B cell (primary cell): ENCODE measurements around the gene SLC3A2. TPM values are rescaled to one million over a fixed set of nuclear protein-coding genes. Genes with fewer than 3 reads are reported as not detected.

Experiments used
- ATAC-seq: fragments of 200-7000 bp; cut with Tn5 transposase; one replicate; pipeline ENCODE4 v1.10.0; 2021; ENCODE audit warnings: low read depth, mild to moderate bottlenecking, moderate number of reproducible peaks, moderate library complexity
- CTCF ChIA-PET: fragments of 350-600 bp; sonication (Branson Sonifier 250); formaldehyde crosslinking; loops from one replicate; lab custom pipeline; 2021; ENCODE audit warnings: antibody characterized with exemption, inconsistent platforms; lab: Charles Lee
- POLR2A ChIA-PET: fragments of 350-600 bp; sonication (Branson Sonifier 250); formaldehyde crosslinking; loops from one replicate; lab custom pipeline; 2021; ENCODE audit warnings: antibody characterized with exemption; lab: Charles Lee
- DNase-seq: peaks from one replicate; pipeline ENCODE4 v3.0.0; 2013
- H2AFZ ChIP-seq: 2 replicates; pipeline ENCODE4 v1.6.1; 2012; ENCODE audit warnings: mild to moderate bottlenecking, low read depth, low read length; ENCODE audit not compliant: insufficient read depth, poor library complexity, severe bottlenecking
- H3K27ac ChIP-seq, 2 donors: 1 replicate in 1 of 2; 2 replicates in 1 of 2; pipeline ENCODE4 v1.5.1; 2012 to 2013; ENCODE audit warnings: low read length in 2 of 2, mild to moderate bottlenecking in 2 of 2, moderate library complexity in 1 of 2
- H3K27me3 ChIP-seq, 4 experiments: fragments of 200-600 bp in 1 of 4; sonication (generic) in 1 of 4; replicated peaks in 1 of 4; 1 replicate in 2 of 4; 2 replicates in 2 of 4; pipeline versions ENCODE4 v1.6.1 to v1.7.0; 2013 to 2016; ENCODE audit warnings: low read length in 3 of 4, mild to moderate bottlenecking in 2 of 4, mixed read lengths in 1 of 4, moderate library complexity in 1 of 4; ENCODE audit not compliant: insufficient read depth in 4 of 4, control insufficient read depth in 3 of 4; ENCODE audit errors: control extremely low read depth in 1 of 4
- H3K36me3 ChIP-seq, 2 experiments: replicated peaks in 1 of 2; 1 replicate in 1 of 2; 2 replicates in 1 of 2; pipeline versions ENCODE4 v1.6.1 to v1.7.1; 2013; ENCODE audit warnings: low read length in 1 of 2; ENCODE audit not compliant: insufficient read depth in 2 of 2, control insufficient read depth in 1 of 2; ENCODE audit errors: control extremely low read depth in 1 of 2, extremely low read depth in 1 of 2
- H3K4me1 ChIP-seq, 2 donors: fragments of 200-600 bp in 1 of 2; sonication (generic) in 1 of 2; 1 replicate in 1 of 2; 2 replicates in 1 of 2; pipeline versions ENCODE4 v1.5.1 to v1.6.1; 2013 to 2017; ENCODE audit warnings: low read length in 2 of 2; ENCODE audit not compliant: control insufficient read depth in 2 of 2, insufficient read depth in 2 of 2
- H3K4me2 ChIP-seq: replicated peaks from 2 replicates; pipeline ENCODE3; 2012; ENCODE audit warnings: mild to moderate bottlenecking, low read depth, low read length; ENCODE audit not compliant: poor library complexity, severe bottlenecking
- H3K4me3 ChIP-seq, 5 experiments: fragments of 200-600 bp in 1 of 5; sonication (generic) in 1 of 5; 1 replicate in 3 of 5; 2 replicates in 2 of 5; pipeline versions ENCODE4 v1.5.1 to v1.7.0; 2011 to 2016; ENCODE audit warnings: low read length in 4 of 5, mild to moderate bottlenecking in 4 of 5, low read depth in 2 of 5, control low read depth in 1 of 5, moderate library complexity in 1 of 5; ENCODE audit not compliant: insufficient read depth in 1 of 5; ENCODE audit errors: control extremely low read depth in 1 of 5, extremely low read depth in 1 of 5
- H3K79me2 ChIP-seq: fragments of 200-600 bp; sonication (generic); one replicate; pipeline ENCODE4 v1.6.0; 2016; ENCODE audit warnings: low read length; ENCODE audit not compliant: control insufficient read depth, insufficient read depth
- H3K9ac ChIP-seq: fragments of 200-600 bp; sonication (generic); 2 replicates; pipeline ENCODE4 v1.6.1; 2017; ENCODE audit warnings: mild to moderate bottlenecking, low read length, moderate library complexity
- H3K9me3 ChIP-seq, 3 donors: one replicate each; pipeline versions ENCODE4 v1.6.1 to v1.7.1; 2013; ENCODE audit warnings: low read length in 2 of 3; ENCODE audit not compliant: control insufficient read depth in 2 of 3, insufficient read depth in 1 of 3; ENCODE audit errors: control extremely low read depth in 1 of 3
- H4K20me1 ChIP-seq: 2 replicates; pipeline ENCODE4 v1.6.0; 2012; ENCODE audit warnings: mild to moderate bottlenecking, low read length; ENCODE audit not compliant: insufficient read depth, control insufficient read depth, poor library complexity, severe bottlenecking
- H3K27ac Mint-ChIP-seq: one replicate; pipeline ENCODE4 v1.8.0; 2021; ENCODE audit warnings: mixed read lengths
- H3K27me3 Mint-ChIP-seq: one replicate; pipeline ENCODE4 v1.8.0; 2021; ENCODE audit warnings: mixed read lengths
- H3K4me1 Mint-ChIP-seq: one replicate; pipeline ENCODE4 v1.8.0; 2021; ENCODE audit warnings: mixed read lengths
- H3K4me3 Mint-ChIP-seq: one replicate; pipeline ENCODE4 v1.8.0; 2021; ENCODE audit warnings: mixed read lengths
- H3K9me3 Mint-ChIP-seq: one replicate; pipeline ENCODE4 v1.8.0; 2022; ENCODE audit warnings: mixed read lengths; ENCODE audit not compliant: insufficient read depth
- EZH2 ChIP-seq: IDR thresholded peaks from 2 replicates; pipeline ENCODE4 v1.6.1; 2012; ENCODE audit warnings: borderline replicate concordance, low read depth, mild to moderate bottlenecking, moderate library complexity, low read length; ENCODE audit not compliant: insufficient read depth, poor library complexity, severe bottlenecking
- WGBS: methylation state at CpG from one replicate; pipeline ENCODE4 v1.1.5; 2013; ENCODE audit warnings: missing lambda C conversion rate; ENCODE audit not compliant: insufficient coverage; 5-methylcytosine and 5-hydroxymethylcytosine counted together
- intact Hi-C: fragments of 100-400 bp; cut with micrococcal nuclease; formaldehyde crosslinking; loops from one replicate; pipeline ENCODE4 v1.10.0; 2022
- polyA plus RNA-seq: library from polyadenylated mRNA; depleted of rRNA; stranded (reverse); fragments of >200 nt; gene quantifications from 2 replicates; pipeline ENCODE4 v1.2.3, GENCODE V29; 2012
- total RNA-seq, 2 donors: library from RNA; stranded (reverse); fragments of 120-200 nt in 1 of 2; gene quantifications; 1 replicate in 1 of 2; 2 replicates in 1 of 2; pipeline versions ENCODE4 v1.2.3 to v1.2.4, GENCODE V29; 2013 to 2022
- TF ChIP-seq, protein P1 (sequence below): fragments of 200-600 bp; IDR thresholded peaks from one replicate; pipeline ENCODE4 v1.8.0; 2022; ENCODE audit warnings: antibody characterized with exemption, mild to moderate bottlenecking

The SLC3A2 gene
- total and polyA plus RNA-seq, 2 donors (not counting 1 experiment from before 2014, with no cell fraction given), result 92.0 to 148 TPM

DNA sequence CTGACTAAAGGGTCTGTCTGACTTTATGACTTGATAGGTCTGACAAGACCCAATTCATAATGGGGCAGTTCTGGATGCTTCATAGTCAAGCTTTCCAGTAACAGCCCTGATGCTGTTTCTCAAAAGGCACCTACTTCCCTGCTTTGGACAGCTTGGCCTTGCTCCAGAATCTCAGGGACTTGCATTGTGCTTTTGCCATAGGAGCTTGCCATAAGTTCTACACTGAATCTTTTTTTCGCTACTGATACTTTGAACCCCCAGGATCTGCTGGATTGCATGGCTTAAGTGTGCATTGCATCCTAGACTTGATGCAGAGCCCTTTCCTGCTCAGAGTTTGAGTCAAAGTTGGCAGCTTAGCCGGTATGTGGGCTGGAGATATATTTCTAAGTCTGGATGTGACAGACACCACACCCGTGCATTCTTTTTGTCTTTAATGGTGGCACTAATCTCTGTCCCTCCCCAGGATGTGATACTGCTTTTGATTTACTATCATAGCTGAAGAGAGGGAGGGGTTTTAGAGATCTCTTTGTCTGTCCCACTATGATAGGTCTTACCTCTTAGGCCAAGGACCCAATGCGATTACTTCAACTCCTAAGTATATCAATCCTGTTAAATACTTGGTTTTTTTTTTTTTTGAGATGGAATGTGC is 16.9 kb upstream of the SLC3A2 start:
- peaks cover 0 to 6% of the 10 kb centered on the region in 2 donors for H3K4me1 ChIP-seq
- Mint-ChIP-seq H3K4me1 (peaks cover 4% of the 10 kb centered on the region), H3K27me3 (no peaks in the 10 kb centered on the region), H3K4me3 (no peak overlapping the region), H3K9me3 (no peaks in the 10 kb centered on the region), H3K27ac (no peak overlapping the region)
- no peaks in the 10 kb centered on the region for H4K20me1 ChIP-seq
- no peak overlapping the region for H3K4me3 ChIP-seq
- H3K9ac ChIP-seq, result no peak overlapping the region
- no peaks in the 10 kb centered on the region for H3K36me3 ChIP-seq
- ATAC-seq (no peak), DNase-seq (no peak)
- H3K27me3 ChIP-seq, result no peaks in the 10 kb centered on the region
- H3K4me2 ChIP-seq, result no peak overlapping the region
- H3K79me2 ChIP-seq, result peaks cover 4% of the 10 kb centered on the region
- H2AFZ ChIP-seq, result no peak overlapping the region
- ChIA-PET CTCF (interaction anchor here (0.7 to 8.0 kb wide), 17 partner anchors 9 to 486 kb away, joined by 3 to 101 read pairs (median 4); partner anchors contain the start of genes LRRN4CL, POLR2G, SLC3A2 and TMEM179B), POLR2A (interaction anchor here (0.6 to 2.0 kb wide), 8 partner anchors 17 to 738 kb away, joined by 3 to 10 read pairs (median 6); partner anchors contain the start of genes NXF1, SLC3A2, TMEM179B and TUT1)
- H3K27ac ChIP-seq, result no peak overlapping the region
- intact Hi-C loops, result loop anchor here (5.0 kb wide), 1 partner anchor 272 kb away; the partner anchor contains the start of gene TUT1
- no peaks in the 10 kb centered on the region for H3K9me3 ChIP-seq
- TF ChIP-seq, protein P1, sequence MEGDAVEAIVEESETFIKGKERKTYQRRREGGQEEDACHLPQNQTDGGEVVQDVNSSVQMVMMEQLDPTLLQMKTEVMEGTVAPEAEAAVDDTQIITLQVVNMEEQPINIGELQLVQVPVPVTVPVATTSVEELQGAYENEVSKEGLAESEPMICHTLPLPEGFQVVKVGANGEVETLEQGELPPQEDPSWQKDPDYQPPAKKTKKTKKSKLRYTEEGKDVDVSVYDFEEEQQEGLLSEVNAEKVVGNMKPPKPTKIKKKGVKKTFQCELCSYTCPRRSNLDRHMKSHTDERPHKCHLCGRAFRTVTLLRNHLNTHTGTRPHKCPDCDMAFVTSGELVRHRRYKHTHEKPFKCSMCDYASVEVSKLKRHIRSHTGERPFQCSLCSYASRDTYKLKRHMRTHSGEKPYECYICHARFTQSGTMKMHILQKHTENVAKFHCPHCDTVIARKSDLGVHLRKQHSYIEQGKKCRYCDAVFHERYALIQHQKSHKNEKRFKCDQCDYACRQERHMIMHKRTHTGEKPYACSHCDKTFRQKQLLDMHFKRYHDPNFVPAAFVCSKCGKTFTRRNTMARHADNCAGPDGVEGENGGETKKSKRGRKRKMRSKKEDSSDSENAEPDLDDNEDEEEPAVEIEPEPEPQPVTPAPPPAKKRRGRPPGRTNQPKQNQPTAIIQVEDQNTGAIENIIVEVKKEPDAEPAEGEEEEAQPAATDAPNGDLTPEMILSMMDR, result no peak
- no peak for TF ChIP-seq EZH2
- 100% methylated on average over 2 of the region's 4 CpGs for WGBS

DNA sequence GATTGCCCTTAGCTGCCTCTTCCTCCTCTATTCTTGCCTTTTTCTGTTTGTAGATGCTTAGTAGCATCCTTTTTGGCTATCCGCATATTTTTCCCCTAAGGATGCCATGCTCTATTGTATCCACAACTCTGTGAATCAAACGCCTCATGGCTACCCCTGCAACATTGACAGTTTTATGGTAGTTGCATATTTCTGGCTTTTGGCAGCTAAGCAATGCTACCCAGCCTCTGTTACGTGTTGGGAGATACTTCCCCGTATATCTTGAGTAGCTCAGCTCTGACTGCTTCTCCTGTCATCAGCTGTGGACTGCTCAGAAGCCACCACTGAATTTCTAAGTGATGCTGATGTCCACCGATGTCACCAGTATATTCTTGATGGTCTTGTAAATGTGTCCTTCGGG is 15.1 kb upstream of the SLC3A2 start:
- Histone ChIP-seq H3K4me3 (no peak overlapping the region), H3K36me3 (no peaks in the 10 kb centered on the region), H3K4me1 (peaks cover 0 to 6% of the 10 kb centered on the region in 2 donors), H3K79me2 (peaks cover 4% of the 10 kb centered on the region), H3K27ac (no peak overlapping the region), H3K27me3 (no peaks in the 10 kb centered on the region), H3K9ac (no peak overlapping the region), H4K20me1 (no peaks in the 10 kb centered on the region), H2AFZ (no peak overlapping the region), H3K4me2 (no peak overlapping the region), H3K9me3 (no peaks in the 10 kb centered on the region)
- H3K4me1 Mint-ChIP-seq, result peaks cover 4% of the 10 kb centered on the region
- 85% methylated on average over 4 of the region's 6 CpGs for WGBS
- no peak overlapping the region for H3K27ac Mint-ChIP-seq
- no peaks in the 10 kb centered on the region for H3K9me3 Mint-ChIP-seq
- intact Hi-C loops, result no loop called here
- POLR2A ChIA-PET, result interaction anchor here (1.4 to 2.0 kb wide), 2 partner anchors 15 to 61 kb away, joined by 3 to 5 read pairs; partner anchors contain the start of gene SLC3A2
- no peaks in the 10 kb centered on the region for H3K27me3 Mint-ChIP-seq
- ATAC-seq (no peak), DNase-seq (no peak)
- TF ChIP-seq, protein P1, result no peak
- TF ChIP-seq EZH2, result no peak
- CTCF ChIA-PET, result interaction anchor here (1.4 to 8.0 kb wide), 4 partner anchors 11 to 124 kb away, joined by 3 to 101 read pairs (median 8); partner anchors contain the start of genes SLC3A2 and TMEM179B
- H3K4me3 Mint-ChIP-seq, result no peak overlapping the region
